Neural progenitor cell (in vitro differentiated cells): ENCODE measurements around the gene TOGARAM1. TPM values are rescaled to one million over a fixed set of nuclear protein-coding genes. Genes with fewer than 3 reads are reported as not detected.

Experiments
- DNase-seq: peaks from one replicate; pipeline ENCODE4 v3.0.0-alpha.2; 2016; ENCODE audit warnings: low spot score
- H2AFZ ChIP-seq: fragments of 200-600 bp; sonication (generic); replicated peaks from 2 replicates; pipeline ENCODE4 v1.6.1; 2016; ENCODE audit warnings: antibody characterized with exemption
- H3F3A ChIP-seq: fragments of 200-600 bp; sonication (generic); 2 replicates; pipeline ENCODE4 v1.6.1; 2016; ENCODE audit warnings: antibody characterized with exemption, low read depth
- H3K27ac ChIP-seq: fragments of 200-600 bp; sonication (generic); 2 replicates; pipeline ENCODE4 v1.5.1; 2016; ENCODE audit warnings: mild to moderate bottlenecking
- H3K27me3 ChIP-seq: fragments of 200-600 bp; sonication (generic); 2 replicates; pipeline ENCODE4 v1.6.1; 2016; ENCODE audit warnings: mild to moderate bottlenecking, moderate library complexity
- H3K36me3 ChIP-seq: fragments of 200-600 bp; sonication (generic); 2 replicates; pipeline ENCODE4 v1.5.1; 2016
- H3K4me1 ChIP-seq: fragments of 200-600 bp; sonication (generic); 2 replicates; pipeline ENCODE4 v1.6.1; 2016; ENCODE audit warnings: mixed run types
- H3K4me2 ChIP-seq: fragments of 200-600 bp; sonication (generic); 2 replicates; pipeline ENCODE4 v1.6.1; 2016
- H3K4me3 ChIP-seq: fragments of 200-600 bp; sonication (generic); 2 replicates; pipeline ENCODE4 v1.5.1; 2016
- H3K79me2 ChIP-seq: fragments of 200-600 bp; sonication (generic); 2 replicates; pipeline ENCODE4 v1.6.1; 2016; ENCODE audit warnings: low read depth
- H3K9ac ChIP-seq: fragments of 200-600 bp; sonication (generic); 2 replicates; pipeline ENCODE4 v1.6.1; 2016
- H3K9me3 ChIP-seq: fragments of 200-600 bp; sonication (generic); 2 replicates; pipeline ENCODE4 v1.5.1; 2016; ENCODE audit warnings: low read depth
- H4K20me1 ChIP-seq: fragments of 200-600 bp; sonication (generic); 2 replicates; pipeline ENCODE4 v1.6.1; 2016; ENCODE audit warnings: low read depth
- H3K27ac Mint-ChIP-seq: 3 replicates; pipeline ENCODE4 v1.8.0; 2021; ENCODE audit warnings: mixed read lengths
- H3K27me3 Mint-ChIP-seq: 2 replicates; pipeline ENCODE4 v1.8.0; 2022; ENCODE audit warnings: low read depth, mild to moderate bottlenecking, inconsistent platforms, moderate library complexity, mixed read lengths; ENCODE audit not compliant: insufficient read depth
- H3K36me3 Mint-ChIP-seq: 3 replicates; pipeline ENCODE4 v1.8.0; 2021; ENCODE audit warnings: mixed read lengths
- H3K4me1 Mint-ChIP-seq: 3 replicates; pipeline ENCODE4 v1.8.0; 2021; ENCODE audit warnings: mixed read lengths
- H3K4me3 Mint-ChIP-seq: 3 replicates; pipeline ENCODE4 v1.8.0; 2021; ENCODE audit warnings: mild to moderate bottlenecking, moderate library complexity, mixed read lengths
- H3K9me3 Mint-ChIP-seq: 3 replicates; pipeline ENCODE4 v1.8.0; 2020; ENCODE audit warnings: mixed read lengths
- CTCF ChIP-seq: fragments of 200-600 bp; sonication (generic); IDR thresholded peaks from 2 replicates; pipeline ENCODE4 v1.5.1; 2017; ENCODE audit warnings: antibody characterized with exemption, mild to moderate bottlenecking
- EZH2 ChIP-seq: fragments of 200-600 bp; sonication (generic); IDR thresholded peaks from 2 replicates; pipeline ENCODE4 v1.6.1; 2017; ENCODE audit warnings: antibody characterized with exemption, mild to moderate bottlenecking, moderate library complexity
- EZH2phosphoT487 ChIP-seq: fragments of 200-600 bp; sonication (generic); IDR thresholded peaks from 2 replicates; pipeline ENCODE4 v1.6.1; 2017; ENCODE audit warnings: antibody characterized with exemption
- total RNA-seq: library from RNA; depleted of rRNA; stranded (reverse); fragments of >200 nt; gene quantifications from 2 replicates; pipeline ENCODE4 v1.2.3, GENCODE V29; 2015; ENCODE audit warnings: low replicate concordance

The TOGARAM1 gene
- total RNA-seq, 1 donor from 2014 or later: 23.1 TPM

- DNase-seq: no peak
- Histone ChIP-seq H3K79me2 (no peaks in the 10 kb centered on the region), H3K4me2 (no peak overlapping the region), H3F3A (no peaks in the 10 kb centered on the region), H3K27ac (no peak overlapping the region), H3K27me3 (no peaks in the 10 kb centered on the region), H3K4me1 (no peaks in the 10 kb centered on the region), H3K9me3 (no peaks in the 10 kb centered on the region), H3K4me3 (no peak overlapping the region), H3K9ac (no peak overlapping the region), H3K36me3 (peaks cover 17% of the 10 kb centered on the region), H2AFZ (no peak overlapping the region), H4K20me1 (no peaks in the 10 kb centered on the region)
- Mint-ChIP-seq H3K27me3 (no peaks in the 10 kb centered on the region), H3K4me1 (no peaks in the 10 kb centered on the region), H3K9me3 (peaks cover 15% of the 10 kb centered on the region), H3K27ac (no peak overlapping the region), H3K4me3 (no peak overlapping the region), H3K36me3 (peaks cover 47% of the 10 kb centered on the region)
- TF ChIP-seq EZH2phosphoT487 (no peak), EZH2 (no peak), CTCF (no peak)
Observed at GRCh38 chr14:44937547-44937946, 24.4 kb upstream of the TOGARAM1 start.

DNA sequence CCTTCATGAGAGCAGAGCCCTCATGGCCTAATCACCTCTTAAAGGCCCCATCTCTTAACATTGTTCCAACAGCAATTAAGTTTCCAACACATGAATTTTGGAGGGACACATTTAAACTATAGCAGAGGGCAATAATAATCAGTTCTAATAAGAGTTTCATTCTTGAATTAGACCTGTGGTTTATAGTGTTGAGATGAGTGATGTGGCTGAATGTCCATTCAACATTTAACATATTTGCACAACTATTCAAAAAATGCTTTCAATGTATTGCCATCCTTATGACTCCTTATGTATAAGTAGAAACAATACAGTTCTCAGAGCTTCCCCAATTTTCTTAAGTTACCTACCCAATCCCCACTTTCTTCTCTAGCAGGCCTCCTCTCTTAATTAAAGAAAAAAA is 21.8 kb upstream of the TOGARAM1 start:
- Histone ChIP-seq H3K36me3 (peaks cover 4% of the 10 kb centered on the region), H4K20me1 (no peaks in the 10 kb centered on the region), H3K9me3 (no peaks in the 10 kb centered on the region), H3K4me2 (no peak overlapping the region), H3F3A (no peaks in the 10 kb centered on the region), H3K4me1 (no peaks in the 10 kb centered on the region), H3K4me3 (no peak overlapping the region), H3K9ac (no peak overlapping the region), H2AFZ (no peak overlapping the region), H3K27me3 (no peaks in the 10 kb centered on the region), H3K79me2 (no peaks in the 10 kb centered on the region), H3K27ac (no peak overlapping the region)
- TF ChIP-seq CTCF (no peak), EZH2phosphoT487 (no peak), EZH2 (no peak)
- H3K4me3 Mint-ChIP-seq: no peak overlapping the region
- peaks cover 52% of the 10 kb centered on the region for H3K36me3 Mint-ChIP-seq
- no peak overlapping the region for H3K27ac Mint-ChIP-seq
- peaks cover 15% of the 10 kb centered on the region for H3K9me3 Mint-ChIP-seq
- H3K27me3 Mint-ChIP-seq: no peaks in the 10 kb centered on the region
- H3K4me1 Mint-ChIP-seq: no peaks in the 10 kb centered on the region
- DNase-seq: no peak

DNA sequence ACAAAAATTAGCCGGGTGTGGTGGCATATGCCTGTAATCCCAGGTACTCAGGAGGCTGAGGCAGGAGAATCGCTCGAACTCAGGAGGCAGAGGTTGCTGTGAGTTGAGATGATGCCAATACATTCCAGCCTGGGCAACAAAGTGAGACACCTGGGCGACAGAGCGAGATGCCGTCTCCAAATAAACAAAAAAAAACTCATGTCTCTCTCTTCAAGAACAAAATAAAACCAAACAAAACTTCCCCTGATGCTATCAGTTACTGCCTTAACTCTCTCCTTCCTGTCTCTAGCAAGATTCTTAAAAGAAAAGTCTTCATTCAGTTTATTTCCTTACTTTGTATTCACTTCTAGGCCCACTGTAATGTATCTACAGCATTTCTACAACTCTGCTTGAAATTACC is 21.0 kb upstream of the TOGARAM1 start:
- Mint-ChIP-seq H3K27ac (no peak overlapping the region), H3K27me3 (no peaks in the 10 kb centered on the region), H3K36me3 (peaks cover 58% of the 10 kb centered on the region), H3K9me3 (peaks cover 15% of the 10 kb centered on the region), H3K4me1 (no peaks in the 10 kb centered on the region), H3K4me3 (no peak overlapping the region)
- Histone ChIP-seq H2AFZ (no peak overlapping the region), H3K9me3 (no peaks in the 10 kb centered on the region), H3K4me2 (no peak overlapping the region), H3K4me3 (no peak overlapping the region), H3K27me3 (no peaks in the 10 kb centered on the region), H3K4me1 (no peaks in the 10 kb centered on the region), H3F3A (no peaks in the 10 kb centered on the region), H3K9ac (no peak overlapping the region), H3K79me2 (no peaks in the 10 kb centered on the region), H3K27ac (no peak overlapping the region), H3K36me3 (peaks cover 4% of the 10 kb centered on the region), H4K20me1 (no peaks in the 10 kb centered on the region)
- no peak for TF ChIP-seq EZH2
- no peak for TF ChIP-seq EZH2phosphoT487
- TF ChIP-seq CTCF: no peak
- no peak for DNase-seq

- no peak overlapping the region for H3K27ac ChIP-seq
- DNase-seq: no peak
- H4K20me1 ChIP-seq: no peaks in the 10 kb centered on the region
- H3K27me3 ChIP-seq: no peaks in the 10 kb centered on the region
- H3K4me1 Mint-ChIP-seq: no peaks in the 10 kb centered on the region
- H2AFZ ChIP-seq: no peak overlapping the region
- no peaks in the 10 kb centered on the region for H3K9me3 ChIP-seq
- no peaks in the 10 kb centered on the region for H3K79me2 ChIP-seq
- no peak overlapping the region for H3K4me3 Mint-ChIP-seq
- H3K4me1 ChIP-seq: no peaks in the 10 kb centered on the region
- no peaks in the 10 kb centered on the region for H3K27me3 Mint-ChIP-seq
- peaks cover 52% of the 10 kb centered on the region for H3K36me3 Mint-ChIP-seq
- peaks cover 4% of the 10 kb centered on the region for H3K36me3 ChIP-seq
- no peak overlapping the region for H3K4me3 ChIP-seq
- H3K27ac Mint-ChIP-seq: no peak overlapping the region
- no peak overlapping the region for H3K4me2 ChIP-seq
- no peaks in the 10 kb centered on the region for H3F3A ChIP-seq
- H3K9ac ChIP-seq: no peak overlapping the region
- TF ChIP-seq CTCF (no peak), EZH2phosphoT487 (no peak), EZH2 (no peak)
- peaks cover 15% of the 10 kb centered on the region for H3K9me3 Mint-ChIP-seq
Observed at GRCh38 chr14:44941591-44941990, 20.4 kb upstream of the TOGARAM1 start.
